Adrenal gland (tissue), 12 donors: ENCODE measurements around the gene PCAT7. TPM values are rescaled to one million over a fixed set of nuclear protein-coding genes. Genes with fewer than 3 reads are reported as not detected.
"Not testable (repeated sequence)": the region's sequence is repeated elsewhere in the genome, so short reads cannot be mapped to it uniquely, and the experiment has no call there.

Source experiments
- DNase-seq, 7 donors: peaks; one replicate each; pipeline ENCODE4 v3.0.0-alpha.2; 2019 to 2020
- H3K27ac ChIP-seq, 5 donors: fragments of 200-600 bp; sonication (generic) in 4 of 5; 1 replicate in 3 of 5; 2 replicates in 2 of 5; pipeline versions ENCODE4 v1.5.1 to v1.8.0; 2016 to 2020; ENCODE audit warnings: mild to moderate bottlenecking in 1 of 5
- H3K27me3 ChIP-seq: fragments of 200-600 bp; 2 replicates; pipeline ENCODE4 v1.8.0; 2021
- H3K36me3 ChIP-seq, 2 donors: fragments of 200-600 bp; replicated peaks in 1 of 2; 1 replicate in 1 of 2; 2 replicates in 1 of 2; pipeline versions ENCODE4 v1.5.1 to v1.8.0; 2018 to 2022
- H3K4me1 ChIP-seq, 2 donors: fragments of 200-600 bp; replicated peaks in 1 of 2; 1 replicate in 1 of 2; 2 replicates in 1 of 2; pipeline versions ENCODE4 v1.5.1 to v1.8.0; 2018 to 2021
- H3K4me3 ChIP-seq, 4 donors: fragments of 200-600 bp; sonication (generic) in 3 of 4; one replicate each; pipeline ENCODE4 v1.5.1; 2016 to 2018
- H3K9me3 ChIP-seq, 3 donors: fragments of 200-600 bp; sonication (generic) in 1 of 3; replicated peaks in 1 of 3; 1 replicate in 2 of 3; 2 replicates in 1 of 3; pipeline versions ENCODE4 v1.5.1 to v1.8.0; 2016 to 2021
- CTCF ChIP-seq, 6 experiments: fragments of 450-650 bp in 4 of 6; fragments of 200-600 bp in 2 of 6; sonication (generic) in 1 of 6; IDR thresholded peaks; 1 replicate in 5 of 6; 2 replicates in 1 of 6; pipeline versions ENCODE4 v1.5.1 to v1.8.0; 2016 to 2021; ENCODE audit warnings: antibody characterized with exemption in 6 of 6, mild to moderate bottlenecking in 2 of 6, moderate library complexity in 1 of 6
- POLR2A ChIP-seq, 2 donors: fragments of 450-650 bp; IDR thresholded peaks; one replicate each; pipeline ENCODE4 v1.6.1; 2017; ENCODE audit warnings: antibody characterized with exemption in 2 of 2, mild to moderate bottlenecking in 2 of 2, moderate library complexity in 1 of 2
- WGBS, 4 donors: extraction: QIAGEN DNeasy Blood & Tissue Kit in 2 of 4; methylation state at CpG; one replicate each; pipeline versions ENCODE4 v1.1.5 to v1.1.7; 2013 to 2017; 5-methylcytosine and 5-hydroxymethylcytosine counted together
- intact Hi-C, 2 donors: fragments of 100-400 bp; cut with DNase I; formaldehyde crosslinking; loops; one replicate each; pipeline versions ENCODE4 v1.14.1 to v1.15.0; 2022 to 2023
- polyA plus RNA-seq, 3 donors: library from polyadenylated mRNA; stranded (reverse); fragments of 200-250 nt in 2 of 3; fragments of 350-450 nt in 1 of 3; fragmentation: Illumina TruSeq in 1 of 3; extraction: RNeasy Lipid Tissue Mini Kit (QIAGEN cat#74804) in 1 of 3; gene quantifications; one replicate each; pipeline ENCODE4 v1.2.3, GENCODE V29; 2013 to 2014
- total RNA-seq, 9 donors: library from RNA; depleted of rRNA in 4 of 9; stranded (reverse); fragments of >200 nt in 4 of 9; fragments of 120-200 nt in 1 of 9; fragmentation: NEBNext Ultra II Directional in 1 of 9; extraction: Animal tissue kit (Norgen Biotek cat#: 25700) in 1 of 9; gene quantifications; one replicate each; pipeline versions ENCODE4 v1.1.0 to v1.2.4, GENCODE V29; 2013 to 2023
- donor health status: healthy with polysubstance abuse.
- donor health status: Bipolar disorder and iron deficiency.
- donor health status: DM: yes; HTN: yes; CAD: no.
- donor health status: DM: no; HTN: no; CAD: no.
- donor health status: DM: no; HTN: no; CAD: no.
- donor health status: DM: yes; HTN: yes; CAD: no.

The PCAT7 gene
- total and polyA plus RNA-seq, 12 donors, result 0.03 to 0.47 (median 0.15) TPM; not detected in 4

- H3K36me3 ChIP-seq, result no peaks in the 10 kb centered on the region
- H3K27me3 ChIP-seq, result no peaks in the 10 kb centered on the region
- WGBS, 4 donors, result 82 to 88% (median 86%) methylated on average over 10 of the region's 10 CpGs
- intact Hi-C loops, result no loop called here
- H3K9me3 ChIP-seq, result no peaks in the 10 kb centered on the region
- H3K4me1 ChIP-seq, result no peaks in the 10 kb centered on the region
- H3K4me3 ChIP-seq, result no peak overlapping the region
- H3K27ac ChIP-seq, result no peak overlapping the region
- TF ChIP-seq POLR2A (IDR thresholded peaks at IDR 0.05) (no peak), CTCF (IDR thresholded peaks at IDR 0.05) (no peak)
- DNase-seq, result no peak
Observed at GRCh38 chr9:94533601-94534000, 21.3 kb upstream of the PCAT7 start.

- H3K27me3 ChIP-seq, result no peaks in the 10 kb centered on the region
- H3K4me1 ChIP-seq, result no peaks in the 10 kb centered on the region
- TF ChIP-seq CTCF (IDR thresholded peaks at IDR 0.05) (no peak), POLR2A (IDR thresholded peaks at IDR 0.05) (no peak)
- WGBS, 4 donors, result 81 to 91% (median 84%) methylated on average over 4 of the region's 4 CpGs
- no peak overlapping the region for H3K27ac ChIP-seq
- H3K36me3 ChIP-seq, result no peaks in the 10 kb centered on the region
- intact Hi-C loops, result no loop called here
- H3K9me3 ChIP-seq, result no peaks in the 10 kb centered on the region
- H3K4me3 ChIP-seq, result no peak overlapping the region
- no peak for DNase-seq
Observed at GRCh38 chr9:94534901-94535300, 20.0 kb upstream of the PCAT7 start.

DNA sequence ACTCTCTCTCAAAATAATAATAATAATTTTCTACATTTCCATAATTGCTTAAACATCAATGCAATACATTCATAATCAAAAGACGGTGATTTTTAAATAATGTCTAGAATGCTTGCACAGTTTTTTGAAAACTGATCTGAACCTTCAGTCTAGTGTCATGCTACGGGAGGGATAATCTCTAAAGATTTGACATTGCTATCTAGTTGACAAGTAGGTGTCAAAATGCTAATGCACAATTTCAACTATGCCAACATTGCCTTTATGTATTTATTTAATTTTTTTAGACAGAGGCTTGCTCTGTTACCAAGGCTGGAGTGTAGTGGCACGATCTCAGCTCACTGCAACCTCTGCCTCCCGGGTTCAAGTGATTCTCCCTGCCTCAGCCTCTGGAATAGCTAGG is 16.0 kb upstream of the PCAT7 start:
- no peak overlapping the region for H3K27ac ChIP-seq
- no peaks in the 10 kb centered on the region for H3K27me3 ChIP-seq
- WGBS, 4 donors, result 92 to 97% (median 94%) methylated on average over 4 of the region's 4 CpGs
- intact Hi-C loops, result no loop called here
- TF ChIP-seq CTCF (IDR thresholded peaks at IDR 0.05) (no peak), POLR2A (IDR thresholded peaks at IDR 0.05) (no peak)
- H3K4me1 ChIP-seq, result no peaks in the 10 kb centered on the region
- no peak for DNase-seq
- no peaks in the 10 kb centered on the region for H3K9me3 ChIP-seq
- H3K36me3 ChIP-seq, result no peaks in the 10 kb centered on the region
- H3K4me3 ChIP-seq, result no peak overlapping the region

GRCh38 chr9:94544335-94544734 is 10.5 kb upstream of the PCAT7 start:
- not testable (repeated sequence) for H3K9me3 ChIP-seq

DNA sequence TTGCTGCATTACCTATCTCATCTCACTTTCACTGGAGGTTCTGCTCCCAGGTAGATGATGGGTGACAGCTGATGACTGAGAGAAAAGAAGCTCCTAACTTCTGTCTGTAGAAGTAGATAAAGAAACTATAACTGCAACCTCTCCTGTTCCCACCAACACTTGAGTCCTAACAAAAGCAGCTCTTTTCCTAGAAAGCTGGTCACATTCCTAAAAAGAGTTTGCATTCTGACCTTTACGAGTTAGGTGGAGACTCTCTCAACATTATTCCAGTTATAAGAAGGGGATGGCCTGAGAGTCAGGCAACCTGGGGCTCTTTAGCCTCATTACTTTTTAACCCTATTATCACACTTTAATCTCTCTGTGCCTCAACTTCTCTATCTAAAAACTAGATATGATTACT is 8.9 kb upstream of the PCAT7 start:
- 60 to 80% (median 67%) methylated on average over 1 of the region's 1 CpG for WGBS, 4 donors
- H3K27me3 ChIP-seq, result no peaks in the 10 kb centered on the region
- H3K4me1 ChIP-seq, result no peaks in the 10 kb centered on the region
- H3K36me3 ChIP-seq, result no peaks in the 10 kb centered on the region
- H3K27ac ChIP-seq, result no peak overlapping the region
- intact Hi-C loops, result no loop called here
- DNase-seq, result no peak
- TF ChIP-seq CTCF (IDR thresholded peaks at IDR 0.05) (no peak), POLR2A (IDR thresholded peaks at IDR 0.05) (no peak)
- H3K9me3 ChIP-seq, result no peaks in the 10 kb centered on the region
- no peak overlapping the region for H3K4me3 ChIP-seq

More at GRCh38 chr9:94544335-94544734, 10.5 kb upstream of the PCAT7 start:
- 83 to 96% (median 86%) methylated on average over 3 to 5 of the region's 5 CpGs for WGBS, 4 donors
- H3K27me3 ChIP-seq, H3K4me1 ChIP-seq, H3K36me3 ChIP-seq, DNase-seq, intact Hi-C loops, H3K4me3 ChIP-seq, H3K27ac ChIP-seq: not testable (repeated sequence)
